Testis (tissue), 3 donors: ENCODE measurements around the gene MTMR3. TPM values are rescaled to one million over a fixed set of nuclear protein-coding genes. Genes with fewer than 3 reads are reported as not detected.
A peak's percentile ranks its signal among the peaks of the same experiment; 100 is the strongest.

ENCODE experiments used
- DNase-seq: peaks from one replicate; pipeline ENCODE4 v3.0.0-alpha.2; 2019
- H3K27ac ChIP-seq, 2 donors: fragments of 200-600 bp; sonication (generic); one replicate each; pipeline ENCODE4 v1.5.1; 2019
- H3K27me3 ChIP-seq: fragments of 200-600 bp; sonication (generic); one replicate; pipeline ENCODE4 v1.5.1; 2019
- H3K36me3 ChIP-seq: fragments of 200-600 bp; sonication (generic); one replicate; pipeline ENCODE4 v1.5.1; 2017; ENCODE audit warnings: low read depth; ENCODE audit errors: missing control alignments
- H3K4me1 ChIP-seq: fragments of 200-600 bp; sonication (generic); one replicate; pipeline ENCODE4 v1.5.1; 2019
- H3K4me3 ChIP-seq, 2 donors: fragments of 200-600 bp; sonication (generic); one replicate each; pipeline ENCODE4 v1.5.1; 2017 to 2019
- H3K9me3 ChIP-seq: fragments of 200-600 bp; sonication (generic); one replicate; pipeline ENCODE4 v1.5.1; 2017
- POLR2A ChIP-seq: fragments of 450-650 bp; IDR thresholded peaks from one replicate; pipeline ENCODE4 v1.6.1; 2017; ENCODE audit warnings: antibody characterized with exemption, mild to moderate bottlenecking, moderate library complexity
- WGBS, 2 donors: methylation state at CpG; one replicate each; pipeline ENCODE4 v1.1.5; 2018; 5-methylcytosine and 5-hydroxymethylcytosine counted together
- intact Hi-C: fragments of 100-400 bp; cut with DNase I; formaldehyde crosslinking; loops from one replicate; pipeline ENCODE4 v1.15.1; 2023; ENCODE audit warnings: low total_unique reads
- microRNA-seq, 2 donors: library from miRNA; unstranded; fragments of <30 nt; microRNA quantifications; one replicate each; pipeline ENCODE4, GENCODE V29; 2016; ENCODE audit warnings: borderline number of aligned reads in 2 of 2, borderline replicate concordance in 1 of 2
- polyA plus RNA-seq: library from polyadenylated mRNA; stranded (reverse); fragments of 350-450 nt; fragmentation: Illumina TruSeq; extraction: RNeasy Lipid Tissue Mini Kit (QIAGEN cat#74804); gene quantifications from one replicate; pipeline ENCODE4 v1.2.3, GENCODE V29; 2014; ENCODE audit warnings: low read depth, low replicate concordance; ENCODE audit not compliant: insufficient read depth
- small RNA-seq, 2 donors: library from RNA; depleted of rRNA; stranded (forward); fragments of <200 nt; gene quantifications; one replicate each; pipeline ENCODE3, GENCODE V24; 2016
- total RNA-seq, 2 donors: library from RNA; depleted of rRNA; stranded (reverse); fragments of >200 nt; gene quantifications; one replicate each; pipeline ENCODE4 v1.2.3, GENCODE V29; 2016
- TF ChIP-seq, protein P1 (sequence below), 3 experiments: fragments of 450-650 bp in 2 of 3; fragments of 200-600 bp in 1 of 3; sonication (generic) in 1 of 3; IDR thresholded peaks; one replicate each; pipeline ENCODE4 v1.5.1; 2016 to 2019; ENCODE audit warnings: antibody characterized with exemption in 3 of 3, mild to moderate bottlenecking in 2 of 3, moderate library complexity in 1 of 3

MTMR3 gene
- total and polyA plus RNA-seq, 3 donors from 2014 or later, result 75.2 to 137 (median 130) TPM

DNA sequence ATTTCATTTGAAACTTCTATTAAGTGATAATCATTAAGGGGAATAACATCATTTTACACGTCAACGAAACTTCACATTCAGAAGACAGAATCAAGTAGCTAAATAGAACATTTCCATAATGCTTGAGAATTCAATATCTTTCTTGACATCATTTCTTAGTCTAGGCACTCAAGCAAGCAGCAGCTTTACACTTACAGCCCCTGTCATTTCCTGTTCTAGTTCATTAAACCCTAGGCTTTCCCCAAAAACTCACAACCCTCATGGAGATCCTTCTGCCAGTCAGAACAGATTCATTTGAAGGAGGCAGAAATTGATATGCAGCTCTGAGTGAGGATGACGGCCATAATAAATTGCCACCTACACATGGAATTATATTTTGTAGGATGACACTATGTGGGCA lies 192.0 kb downstream of the MTMR3 start:
- intact Hi-C loops, result no loop called here
- H3K4me3 ChIP-seq, result no peak overlapping the region

DNA sequence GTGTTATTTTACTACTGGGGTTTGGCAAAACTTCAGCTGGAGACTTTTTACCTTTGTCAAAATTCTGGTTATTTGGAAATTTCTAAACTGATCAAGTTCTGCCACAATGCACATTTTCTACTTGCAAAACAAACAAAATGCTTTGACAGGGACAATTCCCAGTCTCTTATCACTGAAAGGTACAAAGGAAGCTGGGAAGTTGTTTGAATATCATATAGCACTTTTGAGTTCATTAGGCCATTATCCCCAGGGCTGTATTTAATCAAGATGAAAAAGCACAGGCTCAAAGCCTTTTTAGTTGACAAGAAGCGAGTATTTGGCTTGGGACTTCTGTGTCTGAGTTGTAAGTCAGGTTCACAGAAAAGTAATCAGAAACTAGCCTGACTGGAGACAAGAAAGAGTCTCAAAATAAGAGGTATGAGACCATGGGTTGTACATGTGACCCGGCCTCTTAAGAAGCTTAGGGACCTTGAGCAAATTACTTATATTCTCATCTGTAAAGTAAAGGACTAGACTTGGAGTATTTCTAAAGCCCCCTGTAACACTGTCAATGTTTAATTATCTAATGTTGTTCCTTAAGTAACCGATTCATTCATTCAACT lies 194.4 kb downstream of the MTMR3 start:
- Histone ChIP-seq H3K27ac (no peak overlapping the region), H3K4me1 (no peaks in the 10 kb centered on the region), H3K9me3 (no peaks in the 10 kb centered on the region), H3K27me3 (no peaks in the 10 kb centered on the region), H3K36me3 (no peaks in the 10 kb centered on the region), H3K4me3 (no peak overlapping the region)
- no peak for DNase-seq
- 92 to 95% methylated on average over 3 of the region's 3 CpGs for WGBS, 2 donors
- intact Hi-C loops, result no loop called here
- no peak for TF ChIP-seq POLR2A
- TF ChIP-seq, protein P1, sequence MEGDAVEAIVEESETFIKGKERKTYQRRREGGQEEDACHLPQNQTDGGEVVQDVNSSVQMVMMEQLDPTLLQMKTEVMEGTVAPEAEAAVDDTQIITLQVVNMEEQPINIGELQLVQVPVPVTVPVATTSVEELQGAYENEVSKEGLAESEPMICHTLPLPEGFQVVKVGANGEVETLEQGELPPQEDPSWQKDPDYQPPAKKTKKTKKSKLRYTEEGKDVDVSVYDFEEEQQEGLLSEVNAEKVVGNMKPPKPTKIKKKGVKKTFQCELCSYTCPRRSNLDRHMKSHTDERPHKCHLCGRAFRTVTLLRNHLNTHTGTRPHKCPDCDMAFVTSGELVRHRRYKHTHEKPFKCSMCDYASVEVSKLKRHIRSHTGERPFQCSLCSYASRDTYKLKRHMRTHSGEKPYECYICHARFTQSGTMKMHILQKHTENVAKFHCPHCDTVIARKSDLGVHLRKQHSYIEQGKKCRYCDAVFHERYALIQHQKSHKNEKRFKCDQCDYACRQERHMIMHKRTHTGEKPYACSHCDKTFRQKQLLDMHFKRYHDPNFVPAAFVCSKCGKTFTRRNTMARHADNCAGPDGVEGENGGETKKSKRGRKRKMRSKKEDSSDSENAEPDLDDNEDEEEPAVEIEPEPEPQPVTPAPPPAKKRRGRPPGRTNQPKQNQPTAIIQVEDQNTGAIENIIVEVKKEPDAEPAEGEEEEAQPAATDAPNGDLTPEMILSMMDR (IDR thresholded peaks at IDR 0.05), result no peak

More for the DNA sequence above, 192.0 kb downstream of the MTMR3 start:
- Histone ChIP-seq H3K36me3 (no peaks in the 10 kb centered on the region), H3K4me1 (no peaks in the 10 kb centered on the region), H3K9me3 (no peaks in the 10 kb centered on the region), H3K27me3 (no peaks in the 10 kb centered on the region), H3K27ac (no peak overlapping the region)
- no peak for TF ChIP-seq POLR2A
- TF ChIP-seq, protein P1 (IDR thresholded peaks at IDR 0.05), result no peak
- no peak for DNase-seq
- 91 to 93% methylated on average over 3 of the region's 3 CpGs for WGBS, 2 donors

DNA sequence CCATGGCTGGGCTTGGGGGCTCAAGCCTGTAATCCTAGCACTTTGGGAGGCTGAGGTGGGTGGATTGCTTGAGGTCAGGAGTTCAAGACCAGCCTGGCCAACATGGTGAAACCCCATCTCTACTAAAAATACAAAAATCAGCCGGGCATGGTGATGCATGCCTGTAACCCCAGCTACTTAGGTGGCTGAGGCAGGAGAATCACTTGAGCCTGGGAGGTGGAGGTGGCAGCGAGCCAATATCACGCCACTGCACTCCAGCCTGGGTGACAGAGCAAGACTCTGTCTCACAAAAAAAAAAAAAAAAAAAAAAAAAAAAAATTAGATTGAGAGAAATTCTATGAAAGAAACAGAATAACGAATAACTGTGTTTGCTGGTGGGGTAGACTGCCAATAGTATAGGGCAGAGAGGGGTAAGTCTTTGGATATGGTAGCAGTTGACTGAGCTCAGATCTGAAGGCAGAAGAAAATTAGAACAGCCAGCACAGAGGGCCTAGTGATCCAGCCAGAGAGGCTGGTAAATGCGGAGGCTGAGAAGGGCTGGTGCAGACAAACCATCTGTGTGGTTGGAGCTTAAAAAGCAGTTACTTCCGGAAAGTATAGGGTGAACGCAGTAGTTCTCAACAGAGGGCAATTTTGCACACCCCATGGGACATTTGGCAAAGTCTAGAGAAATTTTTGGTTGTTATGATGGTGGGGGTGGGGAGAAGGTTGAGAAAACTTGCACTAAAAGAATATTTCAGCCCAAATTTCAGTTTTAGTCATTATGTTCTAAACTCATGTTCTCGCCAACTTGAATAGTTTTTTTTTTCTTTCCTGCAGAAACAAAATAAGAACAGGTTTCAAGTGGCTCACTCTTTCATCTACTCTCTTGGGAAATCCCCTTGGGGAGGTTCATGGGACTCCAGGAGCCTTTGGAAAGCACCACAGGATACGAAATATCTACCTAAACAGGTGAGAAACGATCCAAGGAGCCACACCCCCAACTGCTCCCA lies 195.6 kb downstream of the MTMR3 start:
- Histone ChIP-seq H3K9me3 (no peaks in the 10 kb centered on the region), H3K4me1 (no peaks in the 10 kb centered on the region), H3K36me3 (no peaks in the 10 kb centered on the region), H3K27me3 (no peaks in the 10 kb centered on the region), H3K4me3 (no peak overlapping the region), H3K27ac (no peak overlapping the region)
- WGBS, 2 donors, result 67 to 74% methylated on average over 10 of the region's 10 CpGs
- intact Hi-C loops, result no loop called here
- TF ChIP-seq, protein P1 (IDR thresholded peaks at IDR 0.05), result no peak
- TF ChIP-seq POLR2A, result no peak
- DNase-seq, result no peak

DNA sequence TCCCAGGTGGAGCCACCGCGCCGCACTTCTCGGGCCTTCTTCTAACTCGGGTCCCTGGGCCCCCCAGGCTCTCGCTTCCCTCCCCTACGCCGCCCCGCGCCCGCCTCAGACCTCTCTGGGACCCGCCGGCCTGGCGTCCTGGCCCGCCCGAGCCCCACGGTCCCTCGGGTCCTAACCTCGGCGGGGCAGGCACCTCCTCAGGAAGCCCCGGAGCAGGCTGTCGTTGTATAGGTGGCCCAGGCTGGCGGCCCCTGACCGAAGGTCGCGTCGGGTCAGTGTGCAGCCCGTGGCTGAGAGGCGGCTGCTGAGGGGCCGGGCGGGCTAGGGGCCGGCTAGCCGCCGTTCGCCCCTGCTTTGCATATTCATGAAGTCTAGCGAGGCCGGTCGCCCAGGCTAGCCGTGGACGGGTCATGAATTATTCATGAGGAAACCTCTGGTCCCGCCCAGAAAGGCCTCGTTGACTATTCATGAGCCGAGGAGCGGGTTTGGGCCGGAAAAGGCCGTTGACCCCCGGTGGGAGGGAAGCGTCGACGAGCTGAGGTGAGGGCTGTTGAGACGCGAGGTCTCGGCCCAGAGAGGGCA lies 197.1 kb downstream of the MTMR3 start, which contains the start of gene HORMAD2:
TSS of gene HORMAD2 (plus strand) at position 513 of the 582 bp plus-strand sequence. CDS start 13,489 bp downstream, outside the sequence.
- H3K9me3 ChIP-seq, result no peaks in the 10 kb centered on the region
- no peaks in the 10 kb centered on the region for H3K36me3 ChIP-seq
- no peaks in the 10 kb centered on the region for H3K27me3 ChIP-seq
- intact Hi-C loops, result no loop called here
- peak; percentile 85 for DNase-seq
- TF ChIP-seq POLR2A, result no peak
- TF ChIP-seq, protein P1 (IDR thresholded peaks at IDR 0.05), result no peak
- 9 to 29% methylated on average over 14 to 35 of the region's 53 CpGs for WGBS, 2 donors
- H3K4me3 ChIP-seq, result peak within 1 kb of the TSS; percentile 56 to 61
- no peaks in the 10 kb centered on the region for H3K4me1 ChIP-seq
- H3K27ac ChIP-seq, result peak within 1 kb of the TSS in 1 of 2 donors; percentile 44

Small RNA genes lying within 50 kb of the gene (microRNA-seq; reads per million reads assigned to microRNA genes)
- 0 to 1.4 reads per million in 2 donors for gene MIR6818

Small RNA genes lying within 50 kb of the gene (small RNA-seq; reads per million reads assigned to genes)
- 0 reads per million in 2 donors for gene MIR6818
- 0 reads per million in 2 donors for gene RNU6-331P

Other genes with a start within 250 kb of the MTMR3 start
- gene CABP7, start 163.2 kb upstream of the MTMR3 start, total RNA-seq, result 1 to 10 TPM in 1 of 2 donors, under 1 TPM in 1; 0.79 to 1.6 TPM
- 1.6 TPM for gene CABP7, start 163.2 kb upstream of the MTMR3 start, polyA plus RNA-seq
- gene ZMAT5, start 116.2 kb upstream of the MTMR3 start, total RNA-seq, result 10 to 100 TPM; 16.7 to 23.4 TPM
- gene ZMAT5, start 116.2 kb upstream of the MTMR3 start, polyA plus RNA-seq, result 19.6 TPM
- 100 to 1,000 TPM in 1 of 2 donors, 10 to 100 TPM in 1; 91.3 to 122 TPM for gene UQCR10, start 115.8 kb upstream of the MTMR3 start, total RNA-seq
- gene UQCR10, start 115.8 kb upstream of the MTMR3 start, polyA plus RNA-seq, result 211 TPM
- gene ASCC2, start 44.9 kb upstream of the MTMR3 start, total RNA-seq, result 10 to 100 TPM; 91.5 to 93.8 TPM
- gene ASCC2, start 44.9 kb upstream of the MTMR3 start, polyA plus RNA-seq, result 108 TPM
- 10 to 100 TPM; 14.7 to 24.2 TPM for gene HORMAD2, start 197.3 kb downstream of the MTMR3 start, total RNA-seq
- 45.2 TPM for gene HORMAD2, start 197.3 kb downstream of the MTMR3 start, polyA plus RNA-seq